Liver (tissue), 3 donors: Measurements from ENCODE around the gene MYOM1.

Source experiments
- ATF3 ChIP-seq: IDR thresholded peaks from 2 replicates; pipeline ENCODE4 v1.6.1; 2016; ENCODE audit warnings: antibody characterized with exemption
- CTCF ChIP-seq: fragments of 150-350 bp; IDR thresholded peaks from 2 replicates; pipeline ENCODE4 v1.5.1; 2017; ENCODE audit warnings: improper control_type of control experiment, low read depth, low read length; ENCODE audit not compliant: missing input control
- EGR1 ChIP-seq, 2 donors: IDR thresholded peaks; 2 replicates each; pipeline ENCODE4 v1.6.1; 2016 to 2018; ENCODE audit warnings: antibody characterized with exemption in 2 of 2, low read depth in 2 of 2
- GABPA ChIP-seq, 2 donors: IDR thresholded peaks in 1 of 2; conservative IDR thresholded peaks in 1 of 2; 2 replicates each; pipeline ENCODE4 v1.6.1; 2016; ENCODE audit warnings: antibody characterized with exemption in 2 of 2, mild to moderate bottlenecking in 1 of 2, moderate library complexity in 1 of 2
- JUND ChIP-seq, 2 donors: IDR thresholded peaks; 2 replicates each; pipeline ENCODE4 v1.6.1; 2016; ENCODE audit warnings: antibody characterized with exemption in 2 of 2
- MAX ChIP-seq: IDR thresholded peaks from 2 replicates; pipeline ENCODE4 v1.6.1; 2016; ENCODE audit warnings: antibody characterized with exemption
- RAD21 ChIP-seq, 2 donors: IDR thresholded peaks; 2 replicates each; pipeline ENCODE4 v1.6.1; 2016; ENCODE audit warnings: antibody characterized with exemption in 2 of 2, mild to moderate bottlenecking in 2 of 2
- REST ChIP-seq: IDR thresholded peaks from 2 replicates; pipeline ENCODE4 v1.6.1; 2016; ENCODE audit warnings: antibody characterized with exemption, mild to moderate bottlenecking
- RXRA ChIP-seq, 2 donors: IDR thresholded peaks; 2 replicates each; pipeline ENCODE4 v1.6.1; 2017 to 2018; ENCODE audit warnings: antibody characterized with exemption in 2 of 2, mild to moderate bottlenecking in 1 of 2
- SP1 ChIP-seq: IDR thresholded peaks from 2 replicates; pipeline ENCODE4 v1.6.1; 2018; ENCODE audit warnings: antibody characterized with exemption, mild to moderate bottlenecking
- TAF1 ChIP-seq: conservative IDR thresholded peaks from 2 replicates; pipeline ENCODE4 v1.6.1; 2016; ENCODE audit warnings: antibody characterized with exemption, mild to moderate bottlenecking
- YY1 ChIP-seq: IDR thresholded peaks from 2 replicates; pipeline ENCODE4 v1.6.1; 2016; ENCODE audit warnings: antibody characterized with exemption, mild to moderate bottlenecking
- ZBTB33 ChIP-seq: IDR thresholded peaks from 2 replicates; pipeline ENCODE4 v1.6.1; 2016; ENCODE audit warnings: antibody characterized with exemption
- donor health status: healthy.
- donor health status: healthy.

GRCh38 chr18:3060667-3061580, 158.8 kb downstream of the MYOM1 start:
- TF ChIP-seq CTCF (no peak), ATF3 (peak; percentile 82), SP1 (peak; percentile 99), RXRA (IDR thresholded peaks at IDR 0.05) (peak; percentile 81 to 97), ZBTB33 (no peak), MAX (peak; percentile 74), EGR1 (IDR thresholded peaks at IDR 0.05; ENCODE audit: low read depth in 2 of 2) (peak; percentile 72 to 79), TAF1 (no peak), GABPA (IDR thresholded peaks at IDR 0.05 in 1 of 2, conservative IDR thresholded peaks at IDR 0.05 in 1 of 2) (peak; percentile 77 to 82), REST (no peak), YY1 (no peak), RAD21 (IDR thresholded peaks at IDR 0.05) (peak in 1 of 2 donors; percentile 68), JUND (IDR thresholded peaks at IDR 0.05) (peak in 1 of 2 donors; percentile 20)
